ENCODE results near the gene ENTR1.

The ENTR1 gene

DNA sequence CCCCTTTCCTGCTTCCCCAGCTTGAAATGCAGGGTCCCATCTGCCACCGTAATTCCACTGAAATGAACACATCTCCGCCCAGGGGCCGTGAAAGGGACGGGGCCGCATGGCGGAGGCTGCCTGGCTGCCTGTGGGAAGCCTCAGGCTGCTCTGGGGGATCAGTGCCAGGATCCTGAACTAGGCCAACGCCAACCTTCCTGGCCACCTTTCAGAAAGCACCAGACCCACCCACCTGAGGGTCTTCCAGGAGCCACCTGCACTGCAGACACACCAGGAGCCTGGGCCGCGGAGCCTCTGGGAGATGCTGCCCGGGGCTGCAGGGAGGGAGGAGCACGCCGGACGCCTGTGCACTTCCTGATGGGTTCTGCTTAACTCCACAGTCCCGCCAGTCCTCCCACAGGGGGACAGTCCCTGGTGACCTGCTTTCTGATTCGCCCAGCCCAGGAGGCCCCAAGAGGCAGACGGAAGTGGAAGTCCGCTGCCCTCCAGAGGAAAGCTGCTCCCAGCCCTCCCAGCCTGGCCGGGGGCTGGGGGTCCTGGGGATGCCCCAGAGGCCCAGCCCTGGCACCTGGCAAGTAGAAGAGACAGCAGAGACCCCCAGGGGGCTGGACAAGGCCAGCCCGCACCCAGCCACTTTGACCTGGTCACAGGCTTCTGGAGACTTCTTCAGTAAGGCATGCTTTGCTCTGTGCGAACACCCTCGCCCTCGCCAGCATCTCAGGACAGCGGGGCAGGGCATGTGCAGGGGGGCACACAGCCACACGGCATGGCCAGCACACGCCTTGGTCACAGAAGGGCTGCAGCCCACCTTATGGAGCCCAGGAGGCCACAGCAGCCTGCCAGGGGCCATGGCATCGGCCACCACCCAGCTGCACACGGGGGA is 36.9 kb downstream of the ENTR1 start, which contains the start of gene CARD9:
TSS of gene CARD9 (minus strand) at position 370 of the 883 bp plus-strand sequence. CDS start 1,591 bp downstream, outside the sequence.
- no peak for DNase-seq

DNA sequence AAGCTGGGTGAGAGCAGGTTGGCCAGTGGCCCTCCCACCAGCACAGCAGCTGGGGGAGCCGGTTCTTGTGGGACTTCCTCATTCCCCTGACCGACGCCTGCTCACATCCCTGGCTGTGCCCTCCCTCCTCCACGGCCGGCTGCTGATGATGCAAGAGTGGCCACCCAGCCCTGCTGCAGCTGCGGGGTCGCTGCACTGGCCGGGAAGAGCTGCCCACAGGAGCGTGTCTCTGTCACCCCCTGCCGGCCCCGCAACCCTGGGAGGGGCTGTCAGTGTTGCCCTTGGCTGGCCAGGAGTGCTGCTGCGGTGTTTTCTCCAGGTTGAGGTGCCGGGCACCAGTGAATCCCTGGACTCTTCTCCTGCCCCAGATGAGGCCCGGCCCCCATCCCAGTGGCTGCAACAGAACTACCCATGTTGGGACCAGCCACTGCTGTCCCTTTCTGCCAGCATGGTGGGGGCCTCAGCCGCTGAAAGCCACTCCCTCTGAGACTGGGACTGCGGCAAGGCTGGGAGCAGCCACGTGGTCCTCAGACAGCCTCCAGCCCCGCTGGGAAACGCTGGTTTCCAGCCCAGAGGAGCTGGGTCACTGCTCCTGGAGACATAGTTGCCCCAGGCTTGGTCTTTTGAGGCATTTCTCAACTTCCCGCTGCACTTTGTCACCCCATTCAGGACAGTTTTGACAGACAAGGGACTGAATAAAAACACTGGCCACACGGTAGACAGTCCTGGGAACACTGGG is 37.7 kb downstream of the ENTR1 start:
- DNase-seq, result no peak

DNA sequence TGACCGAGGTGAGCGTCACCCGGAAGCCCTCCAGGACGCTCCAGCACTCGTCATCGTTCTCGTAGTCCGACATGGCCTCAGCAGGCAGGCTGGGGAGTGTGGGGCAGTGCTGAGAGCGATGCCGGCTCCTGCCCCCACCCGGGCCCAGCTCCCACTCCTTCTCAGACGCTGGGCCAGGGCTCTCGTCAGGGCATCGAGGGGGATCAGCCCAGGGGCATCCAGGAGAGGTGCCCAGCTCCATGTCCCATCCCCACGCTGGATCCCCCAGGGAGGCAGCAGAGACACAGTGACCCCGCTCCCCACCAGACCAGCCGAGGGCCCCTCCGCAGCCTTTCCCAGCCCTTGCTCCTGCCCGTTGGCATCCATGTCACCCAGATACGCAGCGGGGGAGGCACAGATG is 38.4 kb downstream of the ENTR1 start:
- no peak for DNase-seq

DNA sequence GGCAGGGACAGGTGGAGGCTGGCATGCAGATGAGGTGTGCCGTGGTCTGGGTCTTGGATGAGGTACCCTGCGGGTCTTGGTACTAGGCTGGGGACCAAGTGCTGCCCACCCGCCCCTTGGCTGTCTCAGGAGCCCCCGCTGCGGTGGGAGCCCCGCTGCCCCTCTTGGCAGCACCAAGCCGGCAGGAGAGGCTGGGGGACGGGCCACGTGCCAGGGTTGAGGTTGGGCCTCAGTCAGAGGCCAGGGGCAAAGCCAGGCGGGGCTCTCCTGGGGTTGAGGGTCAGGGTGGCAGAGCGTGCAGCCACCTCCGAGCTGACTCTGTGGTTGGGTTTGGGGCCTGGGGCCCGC is 38.9 kb downstream of the ENTR1 start:
- DNase-seq, result no peak

DNA sequence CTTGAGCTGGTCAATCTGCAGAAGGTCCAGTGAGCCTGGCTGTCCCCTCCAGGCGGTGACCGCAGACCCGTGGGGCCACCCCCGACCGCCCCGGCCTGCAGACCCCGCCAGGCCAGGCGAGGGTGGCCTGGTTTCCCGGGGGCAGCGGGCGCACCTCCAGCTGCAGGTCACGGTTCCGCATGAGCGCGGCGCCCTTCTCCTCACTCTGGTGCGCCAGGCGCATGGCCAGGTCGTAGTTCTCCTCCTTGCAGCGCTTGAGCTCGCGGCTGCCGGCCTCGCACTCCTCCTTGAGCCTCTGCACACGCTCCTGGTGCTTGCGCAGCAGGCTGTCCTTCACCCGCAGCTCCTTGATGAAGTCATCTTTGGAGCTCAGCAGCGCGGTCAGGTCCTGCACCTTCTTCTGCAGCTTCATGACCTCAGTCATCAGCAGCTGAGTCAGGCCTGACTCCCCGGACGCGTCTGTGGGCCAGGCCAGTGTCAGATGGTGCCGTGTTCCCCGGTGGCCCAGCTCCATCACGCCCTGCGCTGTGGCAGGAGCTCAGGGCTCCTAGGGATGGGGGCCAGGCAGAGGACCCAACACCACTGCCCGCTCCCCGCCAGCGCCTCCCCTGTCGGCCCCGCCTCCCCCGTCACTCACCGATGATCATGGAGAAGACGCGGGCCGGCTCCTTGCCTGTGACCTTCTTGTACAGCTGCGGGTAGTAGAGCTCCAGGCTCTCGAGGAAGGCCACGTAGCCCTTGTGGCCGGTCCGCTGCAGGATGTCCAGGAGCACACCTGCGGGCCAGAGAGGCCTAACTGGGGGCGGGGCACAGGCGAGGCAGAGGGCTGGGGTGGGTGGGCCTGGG is 39.5 kb downstream of the ENTR1 start:
- no peak for DNase-seq

DNA sequence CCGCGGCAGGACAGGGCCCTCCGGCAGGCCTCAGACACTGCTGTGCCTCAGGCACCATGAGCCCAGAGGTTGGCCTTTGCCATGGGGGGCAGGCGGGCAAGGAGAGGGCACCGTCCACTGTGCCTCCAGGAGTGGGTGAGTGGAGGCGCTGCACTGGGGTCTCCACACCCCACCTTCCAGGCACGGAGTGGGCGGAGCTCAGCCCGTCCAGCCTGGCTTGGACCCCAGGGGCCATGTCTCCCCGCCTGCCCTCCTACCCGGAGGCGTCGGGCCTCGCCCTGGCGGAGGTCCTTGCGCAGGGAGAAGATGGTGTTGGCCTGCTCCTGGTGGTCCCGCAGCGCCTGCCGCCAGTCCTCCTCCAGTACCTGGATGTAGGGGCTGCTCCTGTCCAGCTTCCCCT is 40.4 kb downstream of the ENTR1 start:
- DNase-seq, result no peak

DNA sequence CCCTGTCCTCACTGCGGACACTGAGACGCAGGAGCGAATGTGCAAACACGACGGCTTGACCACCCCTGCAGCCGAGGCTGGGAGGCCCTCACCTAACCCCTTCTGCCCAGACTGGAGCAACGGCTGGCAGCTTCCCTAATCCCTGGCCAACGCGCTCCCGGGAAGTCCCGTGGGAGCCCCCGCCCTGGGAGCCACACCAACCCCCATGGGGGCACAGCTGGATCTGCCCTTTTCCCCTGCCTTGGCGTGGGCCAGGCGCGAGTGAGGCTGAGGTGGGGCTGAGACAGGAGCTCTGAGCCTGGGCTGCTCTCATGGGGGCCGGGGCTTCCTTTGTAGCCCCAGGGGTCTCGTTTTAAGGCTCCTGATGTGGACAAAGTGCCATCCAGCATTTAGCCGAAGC is 42.2 kb downstream of the ENTR1 start:
- no peak for DNase-seq

DNA sequence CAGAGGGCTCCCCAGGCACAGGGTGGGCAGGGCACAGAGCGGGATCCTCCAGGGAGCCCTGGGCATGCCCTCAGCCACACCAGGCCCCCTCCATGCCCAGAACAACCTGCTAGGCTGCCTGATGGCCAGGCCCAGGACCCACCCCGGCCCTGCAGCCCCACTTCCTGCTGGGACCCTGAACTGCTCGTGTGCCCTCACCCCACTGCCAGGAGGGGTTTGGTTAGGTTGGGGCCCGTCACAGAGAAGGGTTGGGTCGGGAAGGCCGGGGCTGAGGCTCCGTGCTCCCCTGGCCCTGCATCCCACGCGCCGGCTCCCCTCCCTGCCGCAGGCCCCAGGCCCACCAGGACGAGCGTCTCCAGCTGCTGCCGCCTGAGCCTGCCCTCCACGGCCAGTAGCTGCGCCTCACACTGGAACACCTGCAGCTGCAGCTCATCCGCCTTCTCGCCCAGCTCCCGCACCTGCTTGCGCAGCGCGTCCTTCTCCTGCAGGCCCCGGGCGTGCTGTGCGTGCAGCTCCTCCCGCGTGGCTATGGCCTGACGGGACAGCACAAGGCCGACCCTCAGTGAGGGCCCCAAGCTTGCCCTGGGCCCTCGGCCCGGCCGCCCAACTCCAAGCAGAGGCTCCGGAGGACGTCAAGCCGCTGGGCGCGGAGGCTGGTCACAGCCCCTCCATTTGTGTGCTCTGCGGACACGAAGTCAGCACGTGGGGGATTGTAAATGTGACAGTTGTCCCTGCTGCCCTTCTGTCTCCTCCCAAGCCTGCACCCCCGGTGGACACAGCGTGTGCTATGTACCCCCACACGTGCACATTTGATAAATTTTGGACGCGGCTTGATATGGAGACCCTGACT is 42.9 kb downstream of the ENTR1 start:
- no peak for DNase-seq

DNA sequence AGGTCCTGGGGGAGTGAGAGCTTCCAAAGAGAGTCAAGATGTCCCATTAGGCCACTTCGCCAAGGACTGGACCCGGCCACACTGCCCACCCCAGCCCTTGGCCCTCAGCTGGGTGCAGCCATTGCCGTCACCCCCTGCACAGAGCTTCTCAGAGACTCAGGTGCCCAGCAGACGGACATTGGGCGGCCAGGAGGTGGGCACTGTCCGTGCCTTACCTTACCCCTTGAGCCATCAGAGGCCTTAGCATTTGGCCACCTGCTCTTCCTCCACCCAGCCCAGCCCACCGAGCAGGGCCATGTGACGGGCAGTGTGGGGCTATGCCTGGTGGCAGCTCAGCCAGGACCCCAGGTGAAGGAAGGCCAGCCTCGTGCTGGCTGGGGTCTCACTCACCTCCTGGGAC is 43.6 kb downstream of the ENTR1 start:
- no peak for DNase-seq

DNA sequence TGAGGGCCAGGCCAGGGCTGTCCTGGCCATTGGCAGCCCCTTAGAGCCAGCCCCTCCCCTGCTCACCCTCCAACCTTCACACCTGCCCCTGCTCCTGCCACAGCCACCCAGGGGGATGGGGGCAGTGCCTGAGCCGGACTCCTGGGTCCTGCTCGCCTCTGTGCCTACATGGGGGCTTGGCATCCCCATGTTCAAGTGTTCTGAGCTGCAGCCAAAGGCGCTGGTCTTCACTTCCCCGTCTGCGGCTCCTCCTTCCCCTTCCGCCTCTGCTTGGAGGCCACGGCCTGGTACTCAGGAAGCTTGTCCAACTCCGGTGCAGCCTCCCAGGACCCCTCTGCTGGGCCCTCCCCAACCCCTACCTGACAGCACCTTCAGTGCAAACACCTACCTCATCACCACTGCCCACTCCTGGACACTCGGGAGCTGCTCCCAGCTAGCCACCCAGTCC is 44.6 kb downstream of the ENTR1 start:
- no peak for DNase-seq

DNA sequence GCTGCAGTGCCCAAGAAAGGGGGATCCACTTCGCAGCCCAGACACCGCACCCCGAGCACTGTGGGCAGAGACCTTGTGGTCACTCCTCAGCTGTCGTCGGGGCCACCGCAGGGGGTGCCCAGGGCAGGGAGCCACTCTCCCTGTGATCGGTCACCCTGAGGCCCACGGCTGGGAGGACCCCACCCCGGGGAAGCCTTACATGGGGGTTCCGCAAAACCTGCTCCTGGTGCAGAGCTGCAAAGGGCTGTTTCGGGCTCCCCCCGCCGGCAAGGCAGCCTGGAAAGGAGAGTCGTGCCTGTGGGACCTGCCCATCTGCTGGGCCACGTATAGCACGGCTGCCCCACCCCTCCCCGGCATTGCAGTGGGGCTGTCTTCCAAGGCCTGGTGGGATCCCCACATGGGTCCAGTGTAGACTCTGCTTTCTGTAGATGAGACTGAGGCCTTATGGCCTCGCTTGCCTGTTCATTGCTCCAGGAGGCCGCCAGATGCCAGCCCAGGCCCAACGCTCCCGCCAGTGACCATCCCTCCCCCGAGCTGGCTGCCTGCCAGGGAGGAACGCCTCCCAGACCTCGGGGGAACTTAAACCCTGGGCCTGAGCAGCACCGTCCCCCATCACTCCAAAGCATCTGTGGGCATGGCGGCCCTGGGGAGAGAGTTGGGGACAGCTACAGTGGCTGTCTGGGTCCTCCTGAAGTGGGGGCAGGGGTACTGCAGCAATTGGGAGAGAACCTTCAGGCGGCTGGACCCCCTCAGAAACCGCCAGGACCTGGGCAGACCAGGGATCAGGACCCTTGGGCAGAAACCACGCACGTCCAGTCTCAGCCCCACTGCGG is 45.3 kb downstream of the ENTR1 start:
- no peak for DNase-seq

DNA sequence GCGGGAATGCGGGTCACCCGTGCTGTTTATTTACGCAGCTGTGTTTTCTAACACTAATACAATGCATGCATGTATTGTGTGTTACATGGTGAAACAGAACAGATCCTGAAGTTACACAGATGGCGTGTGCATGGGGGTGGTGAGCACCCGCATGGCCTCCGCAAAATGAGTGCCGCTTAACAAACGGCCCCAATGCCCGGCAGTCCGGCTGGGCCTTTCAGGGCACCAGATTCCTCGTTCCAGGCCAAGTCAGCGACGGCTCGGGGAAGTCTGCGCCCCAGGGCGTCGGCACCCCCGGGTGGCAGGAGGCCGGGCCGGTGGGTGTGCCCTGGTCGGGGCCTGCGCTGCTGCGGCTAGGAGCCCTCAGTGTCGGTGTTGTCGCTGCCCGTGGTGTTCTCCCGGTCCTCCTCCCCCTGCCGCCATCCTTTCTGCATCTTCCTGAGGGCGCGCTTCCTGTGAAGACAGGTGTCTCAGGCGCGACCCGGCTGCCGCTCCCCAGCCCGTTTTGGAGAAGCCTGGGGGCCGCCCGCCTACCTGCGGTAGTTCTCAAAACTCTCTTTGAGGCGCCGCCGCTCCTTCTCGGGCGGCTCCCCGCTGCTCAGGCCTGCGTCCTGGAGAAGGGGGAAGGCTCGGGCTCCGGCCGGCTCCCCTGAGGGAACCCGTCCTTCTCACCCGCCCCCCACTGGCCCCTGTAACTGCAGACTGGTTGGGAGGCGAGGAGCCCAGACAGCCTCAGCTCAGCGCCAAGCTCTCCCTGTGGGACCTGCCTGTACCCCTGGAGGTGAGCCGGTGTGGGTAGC is 46.3 kb downstream of the ENTR1 start:
- DNase-seq, result no peak

DNA sequence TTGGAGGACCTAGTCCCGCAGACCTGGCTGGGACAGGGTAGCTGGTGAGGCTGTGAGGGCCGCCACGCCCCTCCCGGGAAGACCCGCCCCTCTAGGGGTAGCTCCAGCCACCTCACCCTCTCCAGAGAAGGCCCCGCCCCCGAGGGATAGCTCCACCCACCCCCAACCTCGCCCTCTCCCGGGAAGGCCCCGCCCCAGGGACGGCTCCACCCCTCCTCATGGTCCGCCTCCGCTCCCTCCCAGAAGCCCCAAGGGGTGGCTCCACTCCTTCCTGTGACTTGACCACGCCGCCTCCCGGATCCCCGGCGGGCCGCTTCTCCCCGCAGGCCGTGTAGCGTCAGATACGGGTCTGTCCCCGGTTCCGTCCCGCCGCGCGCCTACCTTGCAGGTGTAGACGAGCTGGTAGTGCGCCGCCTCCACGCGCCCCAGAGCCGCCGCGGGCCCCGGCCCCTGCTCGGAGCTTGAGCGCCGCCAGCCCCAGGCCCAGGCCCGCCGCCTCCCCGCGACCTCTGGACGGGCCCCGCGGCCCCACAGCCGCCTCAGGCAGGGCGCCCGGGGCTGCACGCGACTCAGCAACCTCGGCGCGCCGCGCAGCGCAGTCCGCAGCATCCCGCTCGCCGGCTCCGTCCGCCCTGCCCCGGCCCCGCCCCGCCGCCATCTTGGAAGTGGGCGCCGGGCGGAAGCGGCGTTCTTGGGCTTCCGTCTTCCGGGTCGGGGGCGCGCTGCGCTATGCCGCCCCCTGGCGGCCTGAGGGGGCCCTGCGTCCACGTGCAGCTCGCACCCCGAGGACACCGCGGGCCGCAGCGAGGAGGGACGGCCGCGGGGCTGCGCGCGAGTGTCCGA is 47.1 kb downstream of the ENTR1 start, which contains the start of gene DNLZ:
TSS of gene DNLZ (minus strand) at position 639 of the 843 bp plus-strand sequence. CDS start at position 609, 30 bp downstream.
- peak; percentile 93 for DNase-seq

DNA sequence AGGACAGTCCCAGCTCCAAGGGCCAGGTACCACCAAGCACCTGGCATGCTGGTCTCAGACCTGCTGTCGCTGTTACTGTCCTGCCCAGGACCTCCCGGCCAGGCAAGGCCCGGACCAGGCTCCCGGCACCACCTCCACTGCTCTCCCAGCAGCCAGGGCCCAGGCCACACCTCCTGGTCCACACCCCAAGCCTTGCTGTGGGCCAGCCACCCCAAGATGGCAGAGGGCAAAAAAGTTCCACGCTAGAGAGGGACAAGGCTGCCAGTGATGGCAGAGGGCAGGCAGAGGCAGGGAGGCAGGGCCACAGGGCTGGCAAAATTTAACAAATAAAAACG is 48.0 kb downstream of the ENTR1 start:
- DNase-seq, result no peak

DNA sequence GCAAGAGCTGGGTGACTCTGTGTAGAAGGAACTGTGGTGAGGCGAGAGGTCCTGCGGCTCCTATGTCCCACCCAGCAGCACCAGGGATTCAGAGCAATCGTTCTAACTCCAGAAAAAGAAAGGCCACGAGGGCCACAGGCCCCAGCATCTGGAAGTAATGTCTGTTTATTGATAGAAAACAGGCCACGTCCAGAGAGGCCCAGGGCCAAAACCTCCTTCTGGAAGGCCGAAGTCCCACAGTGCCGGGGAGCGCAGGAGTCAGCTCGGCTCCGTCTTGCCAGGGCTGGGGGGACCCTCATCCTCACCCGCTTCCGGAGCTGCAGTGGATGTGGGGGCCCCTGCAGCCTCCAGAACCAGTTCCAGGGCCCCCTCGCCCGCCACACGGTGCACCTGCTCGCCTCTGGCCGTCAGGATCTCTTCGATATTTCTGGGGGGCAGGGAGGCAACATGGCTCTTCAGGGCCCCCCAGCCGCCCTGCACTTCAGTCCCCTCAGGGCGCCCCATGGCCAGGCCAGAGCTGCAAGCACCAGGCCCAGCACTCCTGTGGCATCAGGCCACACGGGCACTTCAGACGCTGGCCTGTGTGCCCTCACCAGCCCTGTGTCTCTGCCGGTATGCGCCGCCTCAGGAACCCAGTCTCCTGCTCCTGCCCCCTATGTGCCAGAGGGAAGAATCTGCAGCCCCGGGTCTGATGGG is 48.5 kb downstream of the ENTR1 start:
- DNase-seq, result no peak

DNA sequence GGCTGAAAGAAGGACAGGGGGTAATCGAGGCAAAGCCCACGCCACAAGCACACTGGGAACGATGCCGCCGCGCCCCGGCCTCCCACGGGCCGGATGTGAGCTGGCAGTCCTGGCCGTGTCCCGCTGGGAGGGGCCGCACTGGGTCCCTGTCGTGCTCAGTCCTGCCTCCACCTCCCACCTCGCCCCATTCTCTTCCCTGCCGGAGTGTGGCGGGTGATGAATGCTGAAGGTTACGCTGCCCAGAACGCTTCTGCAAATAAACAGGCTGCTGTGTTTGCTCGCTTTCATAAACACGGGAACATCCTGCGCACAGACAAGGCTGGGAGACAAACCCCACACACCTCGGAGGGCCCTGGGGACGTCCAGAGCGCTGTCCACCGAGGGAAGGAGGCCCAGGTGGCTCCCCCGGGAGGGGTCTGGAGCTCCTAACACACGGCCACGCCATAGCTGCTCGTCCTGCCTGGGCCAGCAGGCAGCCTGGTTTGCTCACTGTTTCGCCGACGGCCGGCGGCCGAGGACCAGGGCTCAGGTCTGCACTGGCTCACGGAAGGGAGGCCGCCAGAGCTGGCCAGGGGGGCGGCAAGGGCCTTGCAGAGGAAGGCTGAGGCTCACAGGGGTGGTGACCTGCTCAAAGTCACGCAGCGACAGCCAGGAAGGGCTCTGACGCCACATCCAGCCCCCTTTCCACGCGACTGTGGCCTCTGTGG is 49.2 kb downstream of the ENTR1 start:
- no peak for DNase-seq

DNA sequence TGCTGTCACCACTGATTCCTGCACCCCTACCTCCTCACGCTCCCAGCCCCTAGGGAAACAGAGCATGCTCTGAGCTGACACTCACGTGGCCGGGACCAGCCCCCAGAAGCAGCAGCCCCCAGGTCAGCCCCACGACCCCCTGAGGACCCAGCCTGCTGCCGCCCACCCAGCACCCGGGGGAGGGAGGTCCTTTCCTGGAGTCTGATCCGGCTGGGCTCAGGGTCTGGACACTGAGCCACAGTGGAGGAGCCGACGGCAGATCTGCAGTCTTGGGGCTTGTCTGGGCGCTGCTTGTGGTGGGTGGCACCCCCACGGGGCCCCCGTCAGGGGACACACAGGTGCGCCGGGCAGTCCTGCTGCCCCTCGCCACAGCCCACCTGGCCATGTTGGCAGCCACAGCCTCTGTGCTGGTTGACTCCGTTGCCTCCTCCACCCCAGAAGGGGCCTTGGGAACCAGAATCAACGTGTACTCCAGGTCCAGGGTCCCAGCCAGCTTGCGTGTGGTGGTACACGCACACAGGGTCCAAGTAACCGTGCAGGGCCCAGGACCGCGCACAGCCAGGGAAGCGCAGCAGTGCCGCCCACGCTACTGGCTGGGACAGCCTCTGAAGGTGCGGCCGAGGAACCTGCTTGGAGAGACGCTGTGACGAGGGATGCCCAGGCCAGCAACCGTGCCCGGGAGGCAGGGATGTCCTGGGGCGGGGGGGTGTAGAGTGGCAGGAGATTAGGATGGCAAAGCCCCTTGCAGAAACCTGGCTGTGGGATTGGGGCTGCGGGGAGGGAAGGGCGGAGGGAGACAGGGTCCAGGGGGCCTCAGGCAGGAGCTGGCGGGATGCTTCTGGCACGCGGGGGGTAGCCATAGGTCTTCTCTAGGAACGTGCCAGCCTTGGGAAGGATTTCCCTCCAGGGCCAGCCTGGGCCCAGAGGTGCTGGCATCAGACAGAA is 50.4 kb downstream of the ENTR1 start:
- DNase-seq, result no peak
